HEK293T (cell line): ENCODE results near the gene FUT8.

ENCODE experiments used
- BHLHE40 ChIP-seq: fragments of 450-650 bp; IDR thresholded peaks from 2 replicates; pipeline ENCODE4 v1.6.1; 2016; ENCODE audit warnings: mild to moderate bottlenecking, moderate library complexity, borderline replicate concordance
- FOXM1 ChIP-seq: fragments of 450-650 bp; IDR thresholded peaks from 2 replicates; pipeline ENCODE4 v1.6.1; 2017; ENCODE audit warnings: mild to moderate bottlenecking, borderline replicate concordance
- LEF1 ChIP-seq: fragments of 450-650 bp; IDR thresholded peaks from 2 replicates; pipeline ENCODE4 v1.6.1; 2017; ENCODE audit warnings: mild to moderate bottlenecking, borderline replicate concordance
- PKNOX1 ChIP-seq: fragments of 450-650 bp; IDR thresholded peaks from 2 replicates; pipeline ENCODE4 v1.6.1; 2016
- SP1 ChIP-seq: fragments of 450-650 bp; IDR thresholded peaks from 2 replicates; pipeline ENCODE4 v1.6.1; 2017
- TARDBP ChIP-seq: fragments of 450-650 bp; IDR thresholded peaks from 2 replicates; pipeline ENCODE4 v1.6.1; 2016

- TF ChIP-seq SP1 (no peak), BHLHE40 (no peak), LEF1 (no peak), TARDBP (no peak), FOXM1 (no peak), PKNOX1 (no peak)
Observed at GRCh38 chr14:65604936-65605335, 192.4 kb downstream of the FUT8 start.
